H1 (cell line): ENCODE data around the gene CHCHD3. TPM values are rescaled to one million over a fixed set of nuclear protein-coding genes. Genes with fewer than 3 reads are reported as not detected.

Source experiments
- CTCF ChIA-PET: fragments of 300-600 bp; sonication (Branson Sonifier 250); formaldehyde crosslinking; loops from one replicate; lab custom pipeline; 2021; ENCODE audit not compliant: partially characterized antibody; lab: Charles Lee
- POLR2A ChIA-PET: fragments of 300-600 bp; sonication (Branson Sonifier 250); formaldehyde crosslinking; loops from one replicate; lab custom pipeline; 2021; ENCODE audit warnings: inconsistent platforms; ENCODE audit not compliant: partially characterized antibody; lab: Charles Lee
- DNase-seq, 2 experiments: peaks; one replicate each; pipeline versions ENCODE4 v3.0.0 to v3.0.0-alpha.2; 2010 to 2022; ENCODE audit warnings: low spot score in 2 of 2, low read depth in 1 of 2, mixed read lengths in 1 of 2
- FAIRE-seq: peaks from 2 replicates; lab custom pipeline; 2011; peaks lifted over from hg19 to GRCh38; lab: Jason Lieb, UNC
- H2AFZ ChIP-seq: 2 replicates; pipeline ENCODE4 v1.8.1; 2012; ENCODE audit warnings: low read length, inconsistent platforms
- H2AK5ac ChIP-seq: 2 replicates; pipeline ENCODE4 v1.6.1; 2013; ENCODE audit warnings: low read depth, low read length
- H2BK120ac ChIP-seq: replicated peaks from 2 replicates; pipeline ENCODE3; 2013; ENCODE audit warnings: low read depth, low read length, inconsistent platforms
- H2BK12ac ChIP-seq: 2 replicates; pipeline ENCODE4 v1.6.1; 2013; ENCODE audit warnings: low read depth, low read length
- H2BK15ac ChIP-seq: 2 replicates; pipeline ENCODE4 v1.6.1; 2013; ENCODE audit warnings: low read length
- H2BK20ac ChIP-seq: 2 replicates; pipeline ENCODE4 v1.6.1; 2013; ENCODE audit warnings: low read length
- H2BK5ac ChIP-seq: 2 replicates; pipeline ENCODE4 v1.6.1; 2013; ENCODE audit warnings: low read depth, low read length
- H3K14ac ChIP-seq: 2 replicates; pipeline ENCODE4 v1.6.1; 2013; ENCODE audit warnings: inconsistent platforms; ENCODE audit not compliant: insufficient read length
- H3K18ac ChIP-seq: 2 replicates; pipeline ENCODE4 v1.6.1; 2013; ENCODE audit warnings: low read length; ENCODE audit errors: extremely low read depth
- H3K23ac ChIP-seq: 2 replicates; pipeline ENCODE4 v1.6.1; 2013; ENCODE audit warnings: inconsistent platforms; ENCODE audit not compliant: insufficient read length
- H3K23me2 ChIP-seq: 2 replicates; pipeline ENCODE4 v1.6.1; 2013; ENCODE audit warnings: low read depth, low read length
- H3K27ac ChIP-seq: 2 replicates; pipeline ENCODE4 v1.6.1; 2011; ENCODE audit warnings: low read depth, low read length, inconsistent platforms
- H3K27me3 ChIP-seq, 4 experiments: replicated peaks in 1 of 4; 1 replicate in 1 of 4; 2 replicates in 3 of 4; pipeline versions ENCODE4 v1.6.1 to v1.8.1; 2011 to 2013; ENCODE audit warnings: low read length in 3 of 4, mild to moderate bottlenecking in 3 of 4, inconsistent platforms in 2 of 4, mixed read lengths in 2 of 4, moderate library complexity in 1 of 4; ENCODE audit not compliant: control insufficient read depth in 3 of 4, insufficient read depth in 3 of 4; ENCODE audit errors: extremely low read depth in 1 of 4
- H3K36me3 ChIP-seq, 4 experiments: 2 replicates each; pipeline versions ENCODE4 v1.6.1 to v1.8.1; 2011 to 2013; ENCODE audit warnings: mild to moderate bottlenecking in 4 of 4, low read length in 3 of 4, moderate library complexity in 2 of 4, control low read depth in 1 of 4, inconsistent platforms in 1 of 4; ENCODE audit not compliant: insufficient read depth in 4 of 4, control insufficient read depth in 2 of 4
- H3K4ac ChIP-seq: replicated peaks from 2 replicates; pipeline ENCODE3; 2013; ENCODE audit warnings: low read length, low read depth, mixed read lengths, inconsistent platforms; ENCODE audit not compliant: insufficient read length
- H3K4me1 ChIP-seq, 4 experiments: replicated peaks in 1 of 4; 1 replicate in 1 of 4; 2 replicates in 3 of 4; pipeline versions ENCODE4 v1.6.1 to v1.8.1; 2011 to 2013; ENCODE audit warnings: low read length in 3 of 4, inconsistent platforms in 2 of 4, mixed read lengths in 1 of 4; ENCODE audit not compliant: insufficient read depth in 4 of 4, control insufficient read depth in 3 of 4
- H3K4me2 ChIP-seq, 2 experiments: 2 replicates each; pipeline versions ENCODE4 v1.6.1 to v1.8.1; 2011 to 2013; ENCODE audit warnings: low read depth in 2 of 2, low read length in 2 of 2, control low read depth in 1 of 2, inconsistent platforms in 1 of 2, mild to moderate bottlenecking in 1 of 2; ENCODE audit not compliant: insufficient read depth in 1 of 2
- H3K4me3 ChIP-seq, 4 experiments: fragments of 200-600, 300-600 bp in 1 of 4; sonication (generic), shearing (Covaris generic), sonication (Bioruptor Twin) in 1 of 4; 2 replicates each; pipeline versions ENCODE4 v1.5.1 to v1.8.1; 2011 to 2016; ENCODE audit warnings: low read length in 4 of 4, low read depth in 3 of 4, control low read depth in 2 of 4, inconsistent platforms in 2 of 4, mild to moderate bottlenecking in 2 of 4, mixed read lengths in 1 of 4, moderate library complexity in 1 of 4; ENCODE audit not compliant: insufficient read depth in 2 of 4; ENCODE audit errors: extremely low read depth in 1 of 4
- H3K56ac ChIP-seq: replicated peaks from 2 replicates; pipeline ENCODE3; 2013; ENCODE audit warnings: low read depth, mild to moderate bottlenecking, mixed read lengths, low read length, inconsistent platforms; ENCODE audit not compliant: insufficient read length
- H3K79me1 ChIP-seq: 2 replicates; pipeline ENCODE4 v1.6.1; 2013; ENCODE audit warnings: low read depth, low read length, control low read depth
- H3K79me2 ChIP-seq, 2 experiments: 2 replicates each; pipeline versions ENCODE4 v1.6.1 to v1.8.1; 2012 to 2013; ENCODE audit warnings: low read length in 2 of 2, mild to moderate bottlenecking in 2 of 2, inconsistent platforms in 1 of 2; ENCODE audit not compliant: insufficient read depth in 2 of 2, control insufficient read depth in 1 of 2
- H3K9ac ChIP-seq, 4 experiments: replicated peaks in 1 of 4; 1 replicate in 1 of 4; 2 replicates in 3 of 4; pipeline versions ENCODE4 v1.6.1 to v1.8.1; 2011 to 2013; ENCODE audit warnings: low read depth in 3 of 4, low read length in 3 of 4, control low read depth in 2 of 4, mild to moderate bottlenecking in 2 of 4, moderate library complexity in 2 of 4, inconsistent platforms in 1 of 4; ENCODE audit errors: extremely low read depth in 1 of 4
- H3K9me3 ChIP-seq, 2 experiments: 2 replicates each; pipeline versions ENCODE4 v1.6.1 to v1.8.1; 2012 to 2013; ENCODE audit warnings: mild to moderate bottlenecking in 2 of 2, moderate library complexity in 2 of 2, control low read depth in 1 of 2, inconsistent platforms in 1 of 2, low read depth in 1 of 2, low read length in 1 of 2, mixed read lengths in 1 of 2; ENCODE audit not compliant: insufficient read depth in 2 of 2
- H4K20me1 ChIP-seq, 2 experiments: replicated peaks in 1 of 2; 2 replicates each; pipeline versions ENCODE3 to v1.8.1; 2011 to 2013; ENCODE audit warnings: inconsistent platforms in 2 of 2, low read length in 2 of 2, mild to moderate bottlenecking in 1 of 2; ENCODE audit not compliant: insufficient read depth in 2 of 2, control insufficient read depth in 1 of 2
- H4K5ac ChIP-seq: 2 replicates; pipeline ENCODE4 v1.6.1; 2013; ENCODE audit warnings: low read length, low read depth, mixed read lengths, inconsistent platforms; ENCODE audit not compliant: insufficient read length
- H4K8ac ChIP-seq: 2 replicates; pipeline ENCODE4 v1.8.0; 2013; ENCODE audit warnings: mild to moderate bottlenecking, moderate library complexity, low read length, inconsistent platforms; ENCODE audit not compliant: insufficient read depth; ENCODE audit errors: extremely low read depth
- H4K91ac ChIP-seq: replicated peaks from 2 replicates; pipeline ENCODE3; 2013; ENCODE audit warnings: low read length, mixed read lengths, inconsistent platforms; ENCODE audit not compliant: insufficient read length
- BACH1 ChIP-seq: IDR thresholded peaks from 2 replicates; pipeline ENCODE4 v1.6.1; 2012; ENCODE audit warnings: low read length, improper control_type of control experiment
- BRCA1 ChIP-seq: IDR thresholded peaks from 2 replicates; pipeline ENCODE4 v1.6.1; 2012; ENCODE audit warnings: low read depth, low read length, improper control_type of control experiment
- EGR1 ChIP-seq: IDR thresholded peaks from 2 replicates; pipeline ENCODE4 v1.6.1; 2011; ENCODE audit warnings: low read depth, low read length, borderline replicate concordance
- GTF2F1 ChIP-seq: IDR thresholded peaks from 2 replicates; pipeline ENCODE4 v1.6.1; 2012; ENCODE audit warnings: low read depth, low read length, improper control_type of control experiment, borderline replicate concordance
- HDAC6 ChIP-seq: IDR thresholded peaks from one replicate; pipeline ENCODE4 v1.7.1; 2012; ENCODE audit warnings: low read depth, mild to moderate bottlenecking, inconsistent platforms, low read length, moderate library complexity
- KDM5A ChIP-seq: fragments of 200-600 bp; IDR thresholded peaks from 2 replicates; pipeline ENCODE4 v1.7.1; 2012; ENCODE audit warnings: mild to moderate bottlenecking, low read length, inconsistent platforms, mixed read lengths
- NRF1 ChIP-seq: IDR thresholded peaks from 2 replicates; pipeline ENCODE4 v1.6.1; 2011; ENCODE audit warnings: mild to moderate bottlenecking, low read depth, low read length, improper control_type of control experiment
- SAP30 ChIP-seq: fragments of 300-600 bp; sonication (generic); IDR thresholded peaks from 2 replicates; pipeline ENCODE4 v1.7.1; 2012; ENCODE audit warnings: low read length, moderate library complexity, mild to moderate bottlenecking, inconsistent platforms; ENCODE audit not compliant: insufficient read depth, insufficient replicate concordance
- SP1 ChIP-seq: IDR thresholded peaks from 2 replicates; pipeline ENCODE4 v1.6.1; 2011; ENCODE audit warnings: low read depth, low read length
- ZNF274 ChIP-seq: IDR thresholded peaks from 2 replicates; pipeline ENCODE4 v1.7.0; 2012; ENCODE audit warnings: low read length, borderline replicate concordance; ENCODE audit errors: extremely low read depth
- whole genome bisulfite sequencing, 2 experiments: shearing (Covaris generic) in 1 of 2; methylation state at CpG; one replicate each; pipeline versions ENCODE4 v1.1.6 to v1.1.7; 2013 to 2015; ENCODE audit warnings: low lambda C conversion rate in 2 of 2, mixed read lengths in 2 of 2, inconsistent platforms in 1 of 2, low coverage in 1 of 2, missing lambda C conversion rate in 1 of 2; ENCODE audit not compliant: insufficient replicate concordance in 2 of 2, insufficient coverage in 1 of 2, insufficient read length in 1 of 2; ENCODE audit errors: extremely low coverage in 1 of 2, missing lambda C conversion rate in 1 of 2; 5-methylcytosine and 5-hydroxymethylcytosine counted together
- polyA plus RNA-seq, 7 experiments: library from polyadenylated mRNA; depleted of rRNA in 3 of 7; stranded (reverse) in 5 of 7; unstranded in 2 of 7; fragments of >200 nt in 5 of 7; fragments of 200-250 nt in 2 of 7; gene quantifications; 1 replicate in 5 of 7; 2 replicates in 1 of 7; 4 replicates in 1 of 7; pipeline versions ENCODE4 v1.2.1 to v1.2.3, GENCODE V29; 2011 to 2013; ENCODE audit warnings: missing spikeins in 2 of 7, mixed read lengths in 2 of 7
- total RNA-seq: library from RNA; stranded (reverse); fragmentation: NEBNext Ultra II Directional; extraction: Animal tissue kit (Norgen Biotek cat#: 25700); gene quantifications from 2 replicates; pipeline ENCODE4 v1.2.1, GENCODE V29; 2021
- TF ChIP-seq, protein P1 (sequence below): IDR thresholded peaks from 2 replicates; pipeline ENCODE4 v1.6.1; 2011; ENCODE audit warnings: low read depth, mild to moderate bottlenecking, low read length; ENCODE audit not compliant: insufficient read depth
- TF ChIP-seq, protein P2 (sequence below): IDR thresholded peaks from 2 replicates; pipeline ENCODE4 v1.6.1; 2012; ENCODE audit warnings: low read length, inconsistent platforms

The CHCHD3 gene
- total and polyA plus RNA-seq, 2 of the 8 experiments (the other 6 are each of a cell fraction or from before 2014, with no cell fraction given): 42.9 to 137 TPM

DNA sequence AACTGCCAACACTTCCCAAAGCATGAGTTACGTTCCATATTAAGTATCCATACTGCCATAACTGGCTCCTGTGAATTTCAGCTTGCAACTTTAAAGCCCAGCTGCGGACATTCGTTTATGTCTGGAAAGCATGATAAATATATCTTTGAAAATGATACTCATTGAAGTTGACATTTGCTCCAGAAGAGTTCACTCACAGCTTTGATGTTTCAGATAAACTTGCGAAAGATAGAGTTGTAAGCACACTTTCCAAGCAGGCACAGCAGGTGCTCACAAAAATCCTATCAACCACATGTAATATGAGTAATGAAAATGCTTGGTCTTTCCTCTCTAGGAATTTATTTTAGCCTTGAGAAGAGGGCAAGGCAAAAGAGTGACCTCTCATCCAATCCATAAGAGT lies 4.5 kb downstream of the CHCHD3 start:
- Histone ChIP-seq H3K4ac (no peak overlapping the region), H2BK20ac (no peak overlapping the region), H2AK5ac (no peak overlapping the region), H3K27ac (no peak overlapping the region), H3K4me2 (no peak overlapping the region), H3K23me2 (peaks cover 7% of the 10 kb centered on the region), H3K79me1 (peaks cover 11% of the 10 kb centered on the region), H3K36me3 (peaks cover 0 to 4% (median 2%) of the 10 kb centered on the region in 4 experiments; a peak in 1 of 8 replicates), H3K9me3 (no peaks in the 10 kb centered on the region), H4K8ac (no peak overlapping the region), H3K27me3 (no peaks in the 10 kb centered on the region), H3K56ac (no peak overlapping the region), H3K79me2 (peaks cover 31 to 93% of the 10 kb centered on the region in 2 experiments), H3K18ac (no peak overlapping the region), H2BK15ac (no peak overlapping the region), H4K20me1 (peaks cover 11 to 20% of the 10 kb centered on the region in 2 experiments), H3K4me3 (no peak overlapping the region), H3K9ac (no peak overlapping the region; a peak in 1 of 7 replicates), H4K5ac (no peak overlapping the region), H2AFZ (no peak overlapping the region), H3K14ac (no peak overlapping the region), H2BK12ac (no peak overlapping the region), H3K4me1 (peaks cover 1 to 15% (median 9%) of the 10 kb centered on the region in 4 experiments; a peak in 4 of 7 replicates), H2BK120ac (no peak overlapping the region), H3K23ac (no peak overlapping the region), H4K91ac (no peak overlapping the region), H2BK5ac (no peak overlapping the region)
- DNase-seq (no peak), FAIRE-seq (no peak)
- CTCF ChIA-PET: interaction anchor here (1.4 kb wide), 1 partner anchor 346 kb away, joined by 4 read pairs; no protein-coding TSS in a partner anchor
- TF ChIP-seq, protein P1, sequence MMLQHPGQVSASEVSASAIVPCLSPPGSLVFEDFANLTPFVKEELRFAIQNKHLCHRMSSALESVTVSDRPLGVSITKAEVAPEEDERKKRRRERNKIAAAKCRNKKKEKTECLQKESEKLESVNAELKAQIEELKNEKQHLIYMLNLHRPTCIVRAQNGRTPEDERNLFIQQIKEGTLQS: no peak
- TF ChIP-seq ZNF274 (no peak), EGR1 (no peak), NRF1 (no peak), SP1 (no peak), HDAC6 (no peak), BRCA1 (no peak), SAP30 (no peak), BACH1 (no peak), GTF2F1 (no peak), KDM5A (no peak)
- TF ChIP-seq, protein P2, sequence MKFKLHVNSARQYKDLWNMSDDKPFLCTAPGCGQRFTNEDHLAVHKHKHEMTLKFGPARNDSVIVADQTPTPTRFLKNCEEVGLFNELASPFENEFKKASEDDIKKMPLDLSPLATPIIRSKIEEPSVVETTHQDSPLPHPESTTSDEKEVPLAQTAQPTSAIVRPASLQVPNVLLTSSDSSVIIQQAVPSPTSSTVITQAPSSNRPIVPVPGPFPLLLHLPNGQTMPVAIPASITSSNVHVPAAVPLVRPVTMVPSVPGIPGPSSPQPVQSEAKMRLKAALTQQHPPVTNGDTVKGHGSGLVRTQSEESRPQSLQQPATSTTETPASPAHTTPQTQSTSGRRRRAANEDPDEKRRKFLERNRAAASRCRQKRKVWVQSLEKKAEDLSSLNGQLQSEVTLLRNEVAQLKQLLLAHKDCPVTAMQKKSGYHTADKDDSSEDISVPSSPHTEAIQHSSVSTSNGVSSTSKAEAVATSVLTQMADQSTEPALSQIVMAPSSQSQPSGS: no peak
- WGBS, 2 experiments: 83% methylated on average over 4 of the region's 4 CpGs; no CpG with 5 or more reads in 1 of the 2 experiments
- POLR2A ChIA-PET: no interaction called here
